Measurements from ENCODE around the gene MTUS2.

- TF ChIP-seq EZH2phosphoT487 (IDR thresholded peaks at IDR 0.05; ENCODE audit: low read length) (no peak), CTCF (IDR thresholded peaks at IDR 0.05; ENCODE audit: low read length) (no peak)
Measured at GRCh38 chr13:29310806-29311205, 490.7 kb downstream of the MTUS2 start.

All from MM.1S (cell line).